T-helper 1 cell treated with Interleukin-12 subunit alpha and Interleukin-12 subunit beta and Interleukin-4 antibody, amounts not matched to agents 30 μg/mL and 1 μg/mL, for 36 hours (primary cell): ENCODE results near the gene FA2H.

ENCODE experiments used
- H3K27ac Mint-ChIP-seq: one replicate; pipeline ENCODE4 v1.8.0; 2021; ENCODE audit warnings: mild to moderate bottlenecking, mixed read lengths
- H3K27me3 Mint-ChIP-seq: one replicate; pipeline ENCODE4 v1.8.0; 2021; ENCODE audit warnings: low read depth, mixed read lengths
- H3K36me3 Mint-ChIP-seq: one replicate; pipeline ENCODE4 v1.8.0; 2021; ENCODE audit warnings: low read depth, mixed read lengths
- H3K4me1 Mint-ChIP-seq: one replicate; pipeline ENCODE4 v1.8.0; 2021; ENCODE audit warnings: low read depth, mixed read lengths
- H3K4me3 Mint-ChIP-seq: one replicate; pipeline ENCODE4 v1.8.0; 2021; ENCODE audit warnings: mild to moderate bottlenecking, moderate library complexity, mixed read lengths
- H3K9me3 Mint-ChIP-seq: one replicate; pipeline ENCODE4 v1.8.0; 2021; ENCODE audit warnings: mixed read lengths

The FA2H gene

DNA sequence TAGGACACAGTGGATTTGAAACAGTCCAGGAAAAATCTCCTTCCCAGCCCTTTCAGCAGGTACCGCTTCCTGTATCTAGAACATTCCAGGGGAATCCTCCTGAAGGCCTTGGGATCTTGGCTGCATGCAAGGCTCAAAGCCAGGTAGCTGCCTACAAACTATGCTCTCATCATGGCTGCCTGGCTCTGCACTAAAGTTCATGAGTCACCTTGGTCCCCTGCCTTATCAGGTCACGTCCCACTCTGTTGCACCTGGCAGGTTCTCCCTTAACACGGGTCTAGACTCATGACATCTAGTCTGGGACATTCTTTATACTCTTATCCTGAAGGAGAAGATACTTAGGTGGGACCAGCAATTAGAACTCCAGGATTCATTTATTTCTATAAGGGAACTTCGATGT lies 15.8 kb downstream of the FA2H start:
- H3K4me3 Mint-ChIP-seq: no peak overlapping the region
- no peaks in the 10 kb centered on the region for H3K4me1 Mint-ChIP-seq
- H3K27me3 Mint-ChIP-seq: no peaks in the 10 kb centered on the region
- no peak overlapping the region for H3K27ac Mint-ChIP-seq
- no peaks in the 10 kb centered on the region for H3K36me3 Mint-ChIP-seq
- no peaks in the 10 kb centered on the region for H3K9me3 Mint-ChIP-seq

DNA sequence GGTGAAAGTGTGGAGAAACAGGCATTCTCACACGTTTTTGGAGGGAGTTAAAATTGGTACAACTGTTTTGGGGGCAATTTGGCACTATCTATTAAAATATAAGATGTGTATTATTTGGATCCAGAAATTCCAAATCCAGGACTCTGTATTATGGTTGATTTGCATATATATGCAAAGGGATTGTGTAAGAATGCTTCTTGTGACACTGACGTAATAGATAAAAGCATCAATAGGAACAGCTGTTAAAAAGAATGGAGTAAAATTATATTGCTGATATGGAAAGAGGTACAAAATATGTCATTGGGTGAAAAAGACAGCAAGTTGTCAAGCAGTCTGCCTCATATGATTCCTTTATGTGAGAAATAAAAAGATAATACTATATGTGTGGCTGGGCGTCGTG lies 17.3 kb downstream of the FA2H start:
- Mint-ChIP-seq H3K4me3 (no peak overlapping the region), H3K27me3 (no peaks in the 10 kb centered on the region), H3K36me3 (no peaks in the 10 kb centered on the region), H3K4me1 (no peaks in the 10 kb centered on the region), H3K27ac (no peak overlapping the region), H3K9me3 (no peaks in the 10 kb centered on the region)

DNA sequence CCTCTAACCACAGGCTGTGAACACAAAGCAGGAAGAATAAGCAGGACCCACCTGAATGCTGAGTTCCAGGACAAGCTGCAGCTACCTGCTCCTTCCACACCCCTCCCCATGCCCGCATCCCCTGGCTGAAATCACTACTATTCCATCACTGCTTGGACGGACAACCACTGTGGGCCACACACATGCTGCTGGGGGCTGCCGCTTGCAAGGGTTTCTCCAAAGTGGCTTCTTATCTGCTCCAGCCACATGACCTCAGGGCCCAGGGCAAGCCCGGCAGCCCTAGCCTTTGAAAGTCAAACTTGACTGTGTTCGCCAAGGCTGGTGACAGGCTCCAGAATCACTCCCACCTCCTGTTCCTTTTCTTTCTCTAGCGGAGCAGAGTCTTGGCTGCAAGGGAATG lies 18.4 kb downstream of the FA2H start:
- Mint-ChIP-seq H3K9me3 (no peaks in the 10 kb centered on the region), H3K27ac (no peak overlapping the region), H3K4me3 (no peak overlapping the region), H3K27me3 (no peaks in the 10 kb centered on the region), H3K4me1 (no peaks in the 10 kb centered on the region), H3K36me3 (no peaks in the 10 kb centered on the region)

DNA sequence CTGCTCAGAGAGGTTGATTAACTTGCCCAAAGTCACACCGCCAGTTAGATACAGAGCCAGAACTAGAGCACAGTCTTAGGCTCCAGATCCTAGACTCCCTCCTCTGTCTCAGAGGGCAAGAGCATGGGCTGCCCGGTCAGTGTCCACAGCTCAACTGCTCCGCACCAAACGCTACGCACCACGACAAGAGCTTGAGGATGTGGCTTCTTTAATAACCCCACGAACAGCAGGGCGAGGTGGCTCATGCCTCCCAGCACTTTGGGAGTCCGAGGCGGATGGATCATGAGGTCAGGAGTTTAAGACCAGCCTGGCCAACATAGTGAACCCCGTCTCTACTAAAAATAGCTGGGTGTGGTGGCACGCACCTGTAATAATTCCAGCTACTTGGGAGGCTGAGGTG lies 21.4 kb downstream of the FA2H start:
- H3K9me3 Mint-ChIP-seq: no peaks in the 10 kb centered on the region
- no peaks in the 10 kb centered on the region for H3K36me3 Mint-ChIP-seq
- H3K4me1 Mint-ChIP-seq: no peaks in the 10 kb centered on the region
- no peak overlapping the region for H3K27ac Mint-ChIP-seq
- no peaks in the 10 kb centered on the region for H3K27me3 Mint-ChIP-seq
- H3K4me3 Mint-ChIP-seq: no peak overlapping the region

DNA sequence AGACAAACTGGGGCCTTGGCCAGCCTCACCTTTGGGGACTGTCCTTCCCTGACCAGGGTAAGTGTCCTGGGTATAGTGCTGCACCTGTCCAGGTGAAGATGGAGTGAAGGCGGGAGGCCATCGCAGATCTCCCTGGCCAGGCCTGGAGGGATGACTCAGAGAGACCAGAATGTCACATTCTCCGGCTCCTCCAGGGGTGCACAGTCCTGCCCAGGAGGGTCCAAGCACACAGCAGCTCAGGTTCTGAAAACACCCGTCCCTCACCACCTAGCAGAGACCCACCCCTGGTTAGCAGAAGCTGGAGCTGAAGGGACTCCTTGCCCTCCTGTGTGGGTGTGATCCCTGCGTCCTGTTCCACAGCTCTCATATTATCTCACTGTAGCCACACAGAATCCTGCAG lies 21.9 kb downstream of the FA2H start:
- Mint-ChIP-seq H3K27me3 (no peaks in the 10 kb centered on the region), H3K9me3 (no peaks in the 10 kb centered on the region), H3K36me3 (no peaks in the 10 kb centered on the region), H3K27ac (no peak overlapping the region), H3K4me1 (no peaks in the 10 kb centered on the region), H3K4me3 (no peak overlapping the region)

DNA sequence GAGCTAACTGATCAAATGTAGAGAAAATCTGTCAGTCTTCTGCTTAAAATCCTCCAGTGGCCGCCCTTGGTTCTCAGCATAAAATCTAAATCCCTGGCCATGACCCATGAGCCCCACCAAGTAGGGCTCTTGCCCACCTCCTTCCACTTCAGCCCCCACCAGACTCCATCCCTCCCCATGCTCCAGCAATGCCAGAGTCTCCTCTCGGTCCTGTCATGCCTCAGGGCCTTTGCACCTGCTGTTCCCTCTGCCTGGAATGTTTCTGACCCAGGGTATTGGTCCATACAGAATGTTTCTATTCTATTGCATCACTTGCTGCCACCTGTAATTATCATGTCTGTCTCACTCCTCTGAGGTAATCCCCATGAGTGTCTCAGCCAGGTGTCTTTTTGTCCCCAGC lies 22.4 kb downstream of the FA2H start:
- no peaks in the 10 kb centered on the region for H3K9me3 Mint-ChIP-seq
- no peak overlapping the region for H3K27ac Mint-ChIP-seq
- H3K4me3 Mint-ChIP-seq: no peak overlapping the region
- H3K36me3 Mint-ChIP-seq: no peaks in the 10 kb centered on the region
- H3K27me3 Mint-ChIP-seq: no peaks in the 10 kb centered on the region
- H3K4me1 Mint-ChIP-seq: no peaks in the 10 kb centered on the region

DNA sequence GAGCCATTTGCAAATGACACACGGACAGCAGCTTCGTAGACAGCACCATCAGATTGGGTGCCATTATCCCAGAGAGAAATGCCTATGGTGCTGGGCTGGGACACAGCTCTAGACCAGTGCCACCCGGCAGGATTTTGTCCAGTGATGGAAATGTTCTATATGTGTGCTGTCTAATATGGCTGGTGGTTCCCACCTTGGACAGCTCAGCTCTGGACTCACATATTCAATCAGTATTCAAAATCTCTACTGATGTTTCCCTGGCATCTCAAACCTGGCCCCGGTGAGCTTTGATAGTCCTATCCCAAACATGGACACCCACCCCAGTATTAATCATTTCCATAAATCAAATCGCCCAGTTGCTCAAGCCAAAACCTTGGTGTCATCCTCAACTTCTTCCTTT lies 23.0 kb downstream of the FA2H start:
- no peaks in the 10 kb centered on the region for H3K36me3 Mint-ChIP-seq
- H3K9me3 Mint-ChIP-seq: no peaks in the 10 kb centered on the region
- no peak overlapping the region for H3K4me3 Mint-ChIP-seq
- no peaks in the 10 kb centered on the region for H3K4me1 Mint-ChIP-seq
- no peak overlapping the region for H3K27ac Mint-ChIP-seq
- H3K27me3 Mint-ChIP-seq: no peaks in the 10 kb centered on the region

DNA sequence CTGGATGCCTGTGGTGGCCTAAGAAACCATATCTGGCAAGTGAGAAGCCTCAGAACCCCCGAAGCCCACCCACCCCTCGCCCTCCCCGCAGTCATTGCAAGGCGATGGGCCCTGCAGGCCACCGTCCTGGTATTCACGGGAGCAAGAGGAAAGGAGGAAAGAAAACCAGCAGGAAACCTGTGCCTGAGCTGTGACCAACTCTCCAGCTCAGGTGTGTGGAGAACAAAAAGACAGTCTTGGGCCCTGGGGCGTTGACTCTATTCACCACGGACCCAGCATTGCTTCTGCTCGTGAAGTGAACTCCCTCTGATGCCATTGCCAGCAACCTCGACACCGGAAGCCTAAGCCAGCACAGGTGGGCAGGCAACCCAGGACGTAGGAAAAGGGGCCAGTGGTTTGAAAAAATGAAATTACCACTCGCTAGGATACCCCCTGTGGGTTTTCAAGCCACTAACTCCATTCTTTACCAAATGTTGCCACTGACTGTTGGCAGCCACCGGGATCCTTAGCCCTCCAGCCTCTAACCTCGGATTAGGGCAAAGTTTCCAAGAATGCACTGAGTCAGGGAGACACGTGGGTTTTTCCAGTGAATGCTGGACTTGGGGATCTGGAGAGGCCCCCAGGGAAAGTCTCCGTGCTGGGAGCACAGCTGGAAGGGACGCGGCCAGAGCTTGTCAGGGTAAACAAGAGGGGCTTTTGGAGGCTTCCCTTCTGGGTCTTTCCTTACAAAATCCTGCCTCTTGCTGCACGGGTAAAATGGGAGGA lies 25.1 kb downstream of the FA2H start:
- H3K9me3 Mint-ChIP-seq: no peaks in the 10 kb centered on the region

DNA sequence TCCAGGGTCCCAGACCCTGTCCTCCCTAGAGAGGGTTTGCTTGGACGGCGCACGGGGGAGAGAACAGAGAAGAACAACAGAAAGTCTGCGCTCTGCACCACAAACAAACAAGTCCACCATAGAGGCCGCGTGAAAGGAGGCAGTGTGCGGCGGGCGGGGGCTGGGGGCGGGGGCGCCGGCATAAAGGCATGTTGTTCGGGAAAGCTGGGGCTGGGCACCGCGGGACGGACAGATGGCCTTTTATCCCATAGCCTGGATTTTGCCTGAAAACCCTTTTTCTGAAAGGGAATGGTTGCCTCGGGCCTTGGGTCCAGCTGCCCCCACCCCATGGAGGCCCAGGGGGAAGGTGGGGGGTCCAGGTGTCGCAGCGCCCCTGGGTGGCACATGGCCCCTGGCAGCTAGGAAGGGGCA lies 26.0 kb downstream of the FA2H start:
- Mint-ChIP-seq H3K4me1 (no peaks in the 10 kb centered on the region), H3K4me3 (no peak overlapping the region), H3K27ac (no peak overlapping the region), H3K9me3 (no peaks in the 10 kb centered on the region), H3K36me3 (no peaks in the 10 kb centered on the region), H3K27me3 (no peaks in the 10 kb centered on the region)

More for the DNA sequence above, 25.1 kb downstream of the FA2H start:
- H3K4me3 Mint-ChIP-seq: no peak overlapping the region
- H3K4me1 Mint-ChIP-seq: no peaks in the 10 kb centered on the region
- H3K27ac Mint-ChIP-seq: no peak overlapping the region
- no peaks in the 10 kb centered on the region for H3K36me3 Mint-ChIP-seq
- no peaks in the 10 kb centered on the region for H3K27me3 Mint-ChIP-seq

DNA sequence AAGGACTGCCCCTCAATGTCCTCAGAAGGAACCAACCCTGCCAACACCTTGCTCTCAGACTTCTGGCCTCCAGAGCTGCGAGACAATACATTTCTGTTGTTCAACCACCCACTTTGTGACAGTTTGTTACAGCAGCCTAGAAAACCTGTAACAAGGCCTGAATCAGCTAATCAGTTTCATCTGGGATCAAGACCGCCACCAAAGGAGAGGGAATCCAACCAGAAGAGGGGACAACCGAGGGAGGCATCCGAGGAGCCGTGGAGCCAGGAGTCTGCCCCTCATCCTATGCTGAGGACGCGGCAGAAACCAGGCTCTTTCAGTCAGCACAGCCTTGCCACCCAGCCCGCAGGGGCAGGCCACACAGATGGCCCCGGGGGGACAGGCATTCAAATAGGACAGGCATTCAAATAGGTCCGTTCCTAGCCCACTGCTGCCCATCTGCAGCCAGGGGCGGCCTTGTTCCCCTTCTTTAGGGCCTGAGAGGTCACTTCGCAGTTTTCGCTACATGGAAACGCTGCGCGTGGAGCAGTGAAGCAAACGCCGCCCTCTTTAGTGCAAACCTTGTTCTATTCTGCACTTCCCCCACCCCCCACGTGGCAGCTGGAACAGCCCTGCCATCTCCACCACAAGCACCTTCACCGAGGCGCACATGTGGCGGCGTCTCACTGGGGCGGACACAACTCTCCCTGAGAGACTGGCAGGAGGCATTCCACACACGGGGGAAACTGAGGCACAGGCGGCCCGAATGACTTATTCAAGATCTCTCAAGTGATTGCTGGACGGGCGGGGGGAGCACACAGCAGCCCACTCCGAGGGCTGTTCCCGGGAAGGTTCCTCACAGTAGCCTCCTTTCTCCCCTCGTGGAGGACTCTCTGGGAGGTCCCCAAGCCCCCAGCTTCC lies 26.7 kb downstream of the FA2H start:
- no peak overlapping the region for H3K27ac Mint-ChIP-seq
- no peak overlapping the region for H3K4me3 Mint-ChIP-seq
- H3K27me3 Mint-ChIP-seq: no peaks in the 10 kb centered on the region
- H3K4me1 Mint-ChIP-seq: no peaks in the 10 kb centered on the region
- no peaks in the 10 kb centered on the region for H3K9me3 Mint-ChIP-seq
- no peaks in the 10 kb centered on the region for H3K36me3 Mint-ChIP-seq

DNA sequence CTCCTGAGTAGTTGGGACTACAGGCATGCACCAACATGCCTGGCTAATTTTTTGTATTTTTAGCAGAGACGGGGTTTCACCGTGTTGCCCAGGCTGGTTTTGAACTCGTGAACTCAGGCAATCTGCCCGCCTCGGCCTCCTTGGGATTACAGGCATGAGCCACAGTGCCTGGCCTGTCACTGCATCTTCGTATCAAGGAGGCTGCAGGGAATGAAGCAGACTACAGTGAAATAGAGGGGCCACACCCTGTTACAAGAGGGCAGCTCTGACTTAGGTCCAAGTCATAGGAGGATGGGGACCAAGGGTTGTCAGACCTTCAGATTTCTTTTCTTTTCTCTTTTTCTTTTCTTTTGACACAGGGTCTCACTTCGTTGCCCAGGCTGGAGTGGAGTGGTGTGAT lies 28.7 kb downstream of the FA2H start:
- Mint-ChIP-seq H3K4me3 (no peak overlapping the region), H3K27me3 (no peaks in the 10 kb centered on the region), H3K4me1 (no peaks in the 10 kb centered on the region), H3K36me3 (no peaks in the 10 kb centered on the region), H3K9me3 (no peaks in the 10 kb centered on the region), H3K27ac (no peak overlapping the region)

DNA sequence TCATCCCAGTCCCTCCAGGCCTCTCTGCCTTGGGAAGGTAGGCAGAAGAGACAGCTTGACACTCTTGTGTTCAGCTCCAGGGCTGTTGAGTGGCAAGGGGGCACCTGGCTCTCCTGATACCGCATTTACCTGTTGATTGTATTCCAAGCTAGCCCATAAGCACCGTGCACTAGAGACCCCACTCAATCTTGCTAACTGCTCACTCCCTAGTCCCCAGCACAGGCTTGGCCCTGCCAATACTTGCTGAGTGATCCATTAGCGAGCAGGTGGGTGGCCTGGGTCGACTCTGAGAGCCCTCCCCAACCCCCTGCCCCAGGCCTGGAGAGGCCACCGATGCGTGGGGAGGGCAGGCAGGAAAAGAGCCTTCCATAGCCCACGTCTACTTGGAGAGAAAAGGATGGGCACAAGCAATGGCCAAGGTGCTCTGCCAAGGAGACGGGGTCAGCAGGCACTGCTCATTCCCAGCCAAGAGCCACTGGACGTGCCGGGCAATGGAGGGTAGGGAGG lies 29.5 kb downstream of the FA2H start:
- H3K36me3 Mint-ChIP-seq: no peaks in the 10 kb centered on the region
- no peak overlapping the region for H3K4me3 Mint-ChIP-seq
- no peaks in the 10 kb centered on the region for H3K27me3 Mint-ChIP-seq
- no peaks in the 10 kb centered on the region for H3K4me1 Mint-ChIP-seq
- H3K27ac Mint-ChIP-seq: no peak overlapping the region
- H3K9me3 Mint-ChIP-seq: no peaks in the 10 kb centered on the region

DNA sequence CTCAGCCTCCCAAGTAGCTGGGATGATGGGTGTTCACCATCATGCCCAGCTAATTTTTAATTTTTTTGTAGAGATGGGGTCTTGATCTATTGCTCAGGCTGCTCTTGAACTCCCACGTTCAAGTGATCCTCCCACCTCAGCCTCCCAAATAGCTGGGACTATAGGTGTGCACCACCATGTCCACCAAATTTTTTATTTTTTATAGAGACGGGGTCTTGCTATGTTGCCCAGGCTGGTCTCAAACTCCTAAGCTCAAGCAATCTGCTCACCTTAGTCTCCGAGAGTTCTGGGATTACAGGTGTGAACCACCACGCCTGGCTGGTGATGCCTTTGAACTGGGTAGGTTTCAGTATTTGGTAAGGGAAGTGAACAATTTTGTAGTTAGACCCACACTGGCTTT lies 30.1 kb downstream of the FA2H start:
- H3K27me3 Mint-ChIP-seq: no peaks in the 10 kb centered on the region
- H3K4me3 Mint-ChIP-seq: no peak overlapping the region
- H3K36me3 Mint-ChIP-seq: no peaks in the 10 kb centered on the region
- H3K27ac Mint-ChIP-seq: no peak overlapping the region
- no peaks in the 10 kb centered on the region for H3K4me1 Mint-ChIP-seq
- H3K9me3 Mint-ChIP-seq: no peaks in the 10 kb centered on the region

DNA sequence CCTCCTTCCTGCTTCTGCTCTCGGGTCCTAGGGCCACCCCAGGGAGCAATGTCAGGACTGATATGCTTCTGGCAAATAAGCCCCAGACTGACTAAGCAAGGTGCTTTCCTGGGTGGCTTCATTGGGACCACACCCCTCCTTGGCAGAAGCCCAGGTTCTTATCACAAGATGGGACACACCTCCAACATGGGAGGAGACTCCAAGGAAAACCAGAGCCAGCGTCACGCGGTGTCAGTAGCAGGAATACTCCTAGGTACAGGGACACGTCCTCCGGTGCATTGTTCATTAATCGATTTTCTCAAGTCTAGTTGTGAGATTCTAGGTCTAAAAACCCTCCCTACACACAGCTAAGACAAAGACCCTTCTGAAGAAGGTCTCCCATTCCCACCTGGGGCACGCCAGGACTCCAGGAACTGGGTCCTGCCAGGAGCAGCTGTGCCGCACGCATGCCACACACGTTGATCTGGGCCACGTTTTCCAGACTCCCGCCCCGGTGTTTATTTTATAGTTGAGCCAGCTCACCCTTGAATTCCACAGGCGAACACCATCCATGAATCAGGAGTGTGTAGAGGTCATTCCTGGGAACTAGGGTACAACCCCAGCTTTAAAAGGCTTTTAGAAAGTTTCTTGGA lies 30.8 kb downstream of the FA2H start:
- no peak overlapping the region for H3K27ac Mint-ChIP-seq
- H3K9me3 Mint-ChIP-seq: no peaks in the 10 kb centered on the region
- no peaks in the 10 kb centered on the region for H3K4me1 Mint-ChIP-seq
- no peaks in the 10 kb centered on the region for H3K36me3 Mint-ChIP-seq
- no peak overlapping the region for H3K4me3 Mint-ChIP-seq
- H3K27me3 Mint-ChIP-seq: no peaks in the 10 kb centered on the region
